GM19372 (cell line): ENCODE results near the gene TPST2.

Source experiments
- ATAC-seq: cut with Tn5 transposase; IDR thresholded peaks from one replicate; pipeline ENCODE4 v1.9.1; 2021; ENCODE audit warnings: mild to moderate bottlenecking, low read depth, moderate library complexity; ENCODE audit not compliant: unreplicated experiment

Gene TPST2

DNA sequence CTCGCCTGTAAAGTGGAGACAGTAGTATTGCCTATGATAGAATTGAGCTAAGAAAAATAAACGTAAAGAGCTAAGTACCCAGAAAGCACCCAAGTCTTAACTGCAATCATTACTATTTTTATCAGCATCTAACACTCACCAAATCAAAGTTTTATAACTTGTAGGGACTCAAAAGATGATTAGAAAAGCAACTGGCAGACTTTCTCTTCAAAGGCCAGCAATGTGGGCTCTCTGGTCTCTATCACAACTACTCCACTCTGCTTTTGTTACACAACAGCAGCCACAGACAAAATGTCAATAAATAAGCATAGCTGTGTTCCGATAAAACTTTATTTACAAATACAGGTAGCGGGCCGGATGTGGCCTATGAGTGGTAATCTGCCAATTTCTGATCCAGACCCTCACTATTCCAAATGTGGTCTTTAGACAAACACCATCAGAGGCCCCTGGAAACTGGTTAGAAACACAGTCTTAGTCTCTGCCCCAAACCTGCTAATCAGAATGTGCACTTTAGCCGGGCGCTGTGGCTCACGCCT, 8.2 kb downstream of the TPST2 start:
- ATAC-seq = no peak

DNA sequence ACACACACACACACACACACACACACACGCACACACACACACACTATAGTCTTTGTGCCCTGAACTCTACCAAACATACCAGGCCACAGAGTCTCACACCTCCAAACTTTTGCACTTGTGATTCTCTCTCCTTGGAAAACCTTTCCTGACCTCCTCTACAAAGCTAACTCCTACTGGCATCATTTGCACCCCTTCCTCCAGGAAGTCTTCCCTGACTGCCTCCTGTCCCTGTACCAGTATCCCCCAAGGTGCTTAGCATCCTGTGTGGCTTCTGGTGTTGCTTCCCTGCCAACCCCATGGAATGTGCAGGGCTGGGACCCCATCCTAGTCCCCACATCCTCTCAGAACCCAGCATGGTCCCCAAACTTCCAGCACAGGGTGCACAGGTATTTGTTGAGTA, 8.9 kb downstream of the TPST2 start:
- no peak for ATAC-seq

DNA sequence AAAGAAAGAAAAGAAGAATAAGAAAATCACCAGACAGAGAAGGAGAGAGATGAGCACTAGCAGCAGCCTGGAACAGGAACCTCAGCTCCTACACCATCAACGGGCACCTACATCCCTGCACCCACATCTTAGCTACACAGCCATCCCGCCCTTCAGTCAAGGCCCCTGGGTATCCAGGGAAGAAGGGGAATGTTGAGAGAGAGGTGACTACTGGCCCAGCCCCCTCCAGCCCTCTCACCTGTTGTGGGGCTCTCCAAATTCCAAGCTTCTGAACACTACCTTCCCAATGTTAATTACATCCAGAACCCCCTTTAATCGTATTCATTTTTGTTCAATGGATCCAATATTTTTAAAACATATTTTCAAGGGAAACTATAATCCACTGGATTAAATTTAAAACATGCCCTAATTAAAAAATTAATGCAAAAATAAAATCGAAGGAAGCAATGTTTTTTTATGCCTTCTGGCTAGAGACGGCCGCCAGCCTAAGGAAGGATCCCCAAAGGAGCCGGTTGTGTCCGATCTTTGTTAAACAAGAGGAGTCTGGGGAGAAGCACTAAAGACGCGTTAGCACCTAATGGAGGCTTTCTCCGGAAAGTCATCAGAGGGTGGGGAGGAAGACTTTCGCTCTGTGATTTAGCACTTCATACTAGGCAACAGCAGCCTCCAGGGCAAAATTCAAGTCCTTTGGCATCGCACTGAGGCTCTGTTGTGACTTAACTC, 9.5 kb downstream of the TPST2 start:
- ATAC-seq = no peak

DNA sequence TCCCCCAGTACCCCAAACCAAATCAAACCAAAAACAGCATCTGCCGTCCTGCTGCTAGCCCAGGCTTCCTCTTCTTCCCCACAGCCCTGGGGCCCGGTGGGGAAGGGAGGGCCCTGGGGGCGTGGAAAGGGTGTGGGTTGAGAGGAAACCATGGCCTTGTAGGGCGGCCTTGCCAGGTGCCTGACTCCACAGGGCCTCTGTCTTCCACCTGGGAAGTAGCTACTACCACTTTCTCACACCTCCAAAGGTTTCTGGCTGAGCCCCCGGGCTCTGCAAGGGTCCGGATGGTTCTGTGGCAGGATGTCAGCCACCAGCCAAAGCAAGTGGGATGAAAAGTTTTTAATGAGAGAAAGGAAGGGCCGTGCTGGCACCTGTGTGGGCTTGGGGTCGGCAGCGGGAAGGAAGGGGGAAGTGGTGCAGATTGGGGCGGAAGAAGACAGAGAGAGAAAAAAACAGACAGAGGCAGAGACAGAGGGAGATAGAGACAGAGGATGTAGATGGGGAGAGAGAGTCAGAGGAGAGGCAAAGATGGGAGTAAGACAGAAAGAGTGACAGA, 10.5 kb downstream of the TPST2 start:
- ATAC-seq = no peak

DNA sequence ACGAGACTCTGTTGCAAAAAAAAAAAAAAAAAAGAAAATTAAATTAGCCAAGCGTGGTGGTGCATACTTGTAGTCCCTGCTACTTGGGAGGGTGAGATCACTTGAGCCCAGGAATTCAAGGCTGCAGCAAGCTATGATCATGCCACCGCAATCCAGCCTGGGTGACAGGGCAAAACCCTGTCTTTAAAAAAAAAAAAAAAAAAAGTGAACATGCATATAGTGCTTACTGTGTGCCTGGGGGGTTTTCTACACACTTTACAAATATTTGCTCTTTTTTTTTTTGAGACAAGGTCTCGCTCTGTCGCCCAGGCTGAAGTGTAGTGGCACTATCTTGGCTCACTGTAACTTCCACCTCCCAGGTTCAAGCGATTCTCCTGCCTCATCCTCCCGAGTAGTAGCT, 12.9 kb downstream of the TPST2 start:
- no peak for ATAC-seq

DNA sequence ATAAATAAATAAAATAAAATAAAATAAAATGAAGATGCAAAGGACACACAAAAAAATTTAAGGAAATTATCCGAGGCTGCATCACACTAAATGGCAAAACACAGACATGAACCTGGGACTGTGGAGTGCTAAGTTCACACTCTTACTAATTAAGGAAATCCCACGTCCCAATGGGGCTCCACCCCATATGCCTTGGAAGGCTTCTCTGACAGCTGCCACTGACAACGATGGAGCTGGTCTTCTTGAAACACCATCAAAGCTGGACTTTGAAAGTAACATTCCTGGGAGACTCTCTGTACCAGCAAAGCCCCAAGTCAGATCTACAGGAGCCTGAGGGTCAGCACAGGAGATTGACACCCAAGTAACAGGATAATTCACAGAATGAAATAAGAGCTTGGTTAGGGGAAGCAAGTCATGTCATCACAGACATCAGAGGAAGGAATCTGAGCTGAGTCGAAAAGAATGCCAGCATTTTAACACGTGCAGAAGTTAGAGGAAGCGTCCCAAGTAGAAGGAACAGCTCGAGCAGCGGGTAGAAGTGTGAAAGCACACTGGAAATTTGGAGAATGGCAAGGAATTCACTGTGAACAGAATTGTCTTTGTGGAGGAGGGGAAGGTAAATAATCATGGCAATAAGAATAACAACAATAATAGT, 13.8 kb downstream of the TPST2 start:
- ATAC-seq = no peak

DNA sequence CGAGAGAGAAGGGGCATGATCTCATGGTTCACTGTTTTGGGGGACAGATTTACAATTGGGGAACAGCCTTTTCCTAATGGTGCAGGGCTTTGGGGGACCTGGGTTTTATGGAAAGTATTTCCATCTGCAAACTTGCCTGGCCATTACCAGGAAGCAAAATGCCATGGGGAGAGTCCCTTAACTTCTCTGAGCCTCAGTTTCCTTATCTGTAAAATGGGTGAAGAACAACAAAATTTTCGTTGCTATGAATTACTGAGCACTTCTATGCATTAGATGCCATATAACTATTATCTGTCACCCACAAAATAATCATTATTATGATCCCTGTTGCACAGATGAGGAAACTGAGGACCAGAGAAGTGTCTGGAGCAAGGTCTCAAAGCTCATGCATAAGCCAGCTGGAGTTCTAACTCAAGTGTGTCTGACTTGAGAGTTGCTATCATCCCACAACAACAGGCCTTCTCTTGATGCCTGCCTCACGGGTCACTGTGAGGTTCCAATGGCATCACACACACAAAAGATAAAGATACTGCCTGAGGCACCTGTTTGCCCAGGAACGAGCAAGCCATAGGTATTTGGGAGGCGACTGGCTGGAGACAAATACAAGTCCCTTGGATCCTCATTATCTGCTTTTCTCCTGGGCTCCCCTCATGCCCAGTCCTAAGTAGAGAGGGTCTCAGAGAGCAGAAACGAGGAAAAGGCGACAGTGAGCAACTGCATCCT, 15.8 kb downstream of the TPST2 start:
- no peak for ATAC-seq

DNA sequence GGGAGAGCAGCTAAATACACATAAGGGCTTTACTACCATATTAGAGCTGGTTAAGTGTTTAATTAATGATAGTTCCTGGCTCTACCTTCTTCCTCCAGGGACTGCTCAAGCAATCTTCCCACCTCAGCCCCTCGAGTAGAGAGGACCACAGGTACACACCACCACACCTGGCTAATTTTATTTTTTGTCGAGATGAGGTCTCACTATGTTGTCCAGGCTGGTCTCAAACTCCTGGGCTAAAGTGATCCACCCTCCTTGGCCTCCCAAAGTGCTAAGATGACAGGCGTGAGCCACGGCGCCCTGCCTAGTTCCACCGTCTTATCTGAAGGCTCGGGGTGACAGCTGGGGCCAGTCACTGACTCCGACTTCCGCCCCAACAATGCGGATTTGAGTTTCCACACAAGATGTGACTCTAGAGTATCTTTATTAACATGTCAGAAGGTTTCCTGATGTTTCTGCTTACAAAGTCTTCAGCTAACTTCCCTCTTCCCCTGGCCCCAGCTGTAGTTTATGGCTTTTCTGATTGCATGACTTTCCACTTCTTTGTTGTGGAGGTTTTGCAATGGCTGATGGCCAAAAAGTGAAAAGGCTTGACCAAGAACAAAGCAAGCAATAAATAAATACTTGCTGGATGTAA, 16.8 kb downstream of the TPST2 start:
- ATAC-seq = no peak

DNA sequence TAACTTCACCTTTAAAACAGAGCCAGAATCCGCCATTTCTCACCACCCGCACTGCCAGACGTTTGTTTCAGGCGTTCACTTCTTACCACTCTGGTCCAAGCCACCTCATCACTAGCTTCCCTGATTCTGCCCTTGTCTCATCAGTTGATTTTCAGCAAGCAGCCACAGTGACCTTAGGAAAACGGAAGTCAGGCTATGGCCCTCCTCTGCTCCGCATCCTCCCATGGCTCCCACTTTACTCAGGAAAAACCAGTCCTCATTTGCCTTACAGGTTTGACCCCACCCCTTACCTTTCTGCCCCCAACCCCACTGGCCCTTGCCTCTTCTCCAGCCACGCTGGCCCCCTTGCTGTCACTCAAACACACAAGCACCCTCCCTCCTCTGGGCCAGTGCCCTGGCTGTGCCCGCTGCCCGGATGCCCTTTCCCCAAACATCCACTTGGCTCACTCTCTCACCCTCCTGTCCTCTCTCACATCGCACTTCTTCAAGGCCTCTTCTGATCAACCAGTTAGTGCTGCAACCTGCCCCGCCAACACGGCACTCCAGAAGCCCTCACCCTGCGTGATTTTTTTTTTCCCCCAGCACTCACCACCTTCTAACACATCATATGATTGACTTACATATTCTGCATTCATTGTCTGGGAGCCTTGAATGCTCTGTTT, 18.9 kb downstream of the TPST2 start:
- no peak for ATAC-seq

DNA sequence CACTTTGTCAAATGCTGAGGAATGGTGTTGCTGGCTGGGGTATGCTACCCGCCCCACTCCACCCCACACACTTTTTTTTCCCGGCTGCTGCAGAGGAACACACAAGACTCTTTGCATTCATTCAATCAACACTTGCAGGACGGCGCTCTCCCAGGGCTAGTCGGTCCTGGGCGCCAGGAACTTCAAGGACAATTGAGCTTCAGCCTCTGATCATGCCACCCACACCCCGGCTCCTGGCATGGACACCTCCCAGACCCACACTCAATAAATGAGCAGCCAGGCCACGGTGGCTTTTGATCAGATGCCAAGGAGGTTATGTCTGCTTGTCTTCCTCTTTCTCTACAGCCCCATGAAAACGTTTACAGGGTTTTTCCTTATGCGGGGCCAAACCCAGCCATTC, 19.8 kb downstream of the TPST2 start:
- no peak for ATAC-seq

DNA sequence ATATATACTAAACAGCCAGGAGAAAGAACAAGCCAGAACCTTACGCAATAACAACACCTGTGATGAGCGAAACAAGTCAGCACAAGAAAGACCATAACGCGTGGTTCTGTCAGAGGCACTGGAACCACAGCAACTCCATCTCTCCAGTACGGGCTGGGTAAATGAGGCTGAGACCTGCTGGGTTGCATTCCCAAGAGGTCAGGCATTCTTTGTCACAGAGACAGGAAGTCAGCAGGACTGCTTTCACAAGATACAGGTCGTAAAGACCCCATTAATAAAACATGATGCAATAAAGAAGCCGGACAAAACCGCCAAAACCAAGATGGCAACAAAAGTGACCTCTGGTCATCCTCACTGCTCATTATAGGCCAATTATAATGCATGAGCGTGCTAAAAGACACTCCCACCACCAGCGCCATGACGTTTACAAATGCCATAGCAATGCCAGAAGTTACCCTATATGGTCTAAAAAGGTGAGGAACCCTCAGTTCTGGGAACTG, 21.7 kb downstream of the TPST2 start:
- no peak for ATAC-seq

DNA sequence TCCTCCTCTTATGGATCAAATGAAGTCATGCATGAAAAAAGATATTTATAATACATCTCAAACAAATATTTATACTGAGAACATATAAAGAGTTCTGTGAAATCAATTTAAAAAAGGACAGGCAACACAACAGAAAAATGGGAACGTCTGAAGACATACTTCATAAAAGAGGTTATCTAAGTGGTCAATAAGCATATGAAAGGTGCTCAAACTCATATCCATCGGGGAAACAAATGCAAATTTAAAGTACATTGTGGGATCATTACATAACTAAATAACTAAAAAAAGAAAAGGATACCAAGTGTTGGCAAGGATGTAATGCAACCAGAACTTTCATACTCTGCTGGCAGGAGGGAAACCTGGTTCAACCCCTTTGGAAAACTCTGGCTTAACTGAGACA, 22.3 kb downstream of the TPST2 start:
- ATAC-seq = no peak

DNA sequence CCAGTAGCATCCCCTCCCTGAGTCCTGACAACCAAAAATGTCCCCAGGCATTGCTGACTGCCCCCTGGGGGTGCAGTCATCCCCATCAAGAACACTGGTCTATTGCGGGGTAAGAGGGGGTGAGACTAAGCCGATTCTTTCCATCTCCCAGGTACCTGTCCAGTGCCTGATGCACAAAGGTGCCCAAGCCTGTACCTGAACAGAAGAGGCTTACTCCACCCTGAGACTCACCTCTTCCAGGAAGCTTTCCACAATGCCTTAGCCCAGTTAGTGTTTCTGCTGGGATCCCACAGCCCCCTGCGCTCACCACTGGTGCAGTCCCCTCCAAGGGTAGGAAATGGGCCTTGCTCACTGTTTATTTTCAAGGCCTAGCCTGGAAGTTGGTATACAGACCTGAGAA, 22.9 kb downstream of the TPST2 start:
- ATAC-seq = no peak

DNA sequence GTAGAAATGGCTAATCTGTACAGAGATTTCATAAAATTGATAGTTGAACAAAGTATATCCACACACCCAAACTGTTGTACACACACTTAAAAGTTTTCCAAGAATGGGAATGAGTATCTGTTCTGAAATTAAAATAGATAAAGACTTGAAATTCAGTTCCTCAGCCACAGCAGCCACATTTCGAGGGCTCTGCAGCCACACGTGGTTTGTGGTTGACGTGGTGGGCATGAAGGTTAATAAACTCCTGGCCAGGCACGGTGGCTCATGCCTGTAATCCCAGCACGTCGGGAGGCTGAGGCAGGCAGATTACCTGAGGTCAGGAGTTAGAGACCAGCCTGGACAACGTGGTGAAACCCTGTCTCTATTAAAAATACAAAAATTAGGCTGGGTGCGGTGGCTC, 24.0 kb downstream of the TPST2 start:
- no peak for ATAC-seq

DNA sequence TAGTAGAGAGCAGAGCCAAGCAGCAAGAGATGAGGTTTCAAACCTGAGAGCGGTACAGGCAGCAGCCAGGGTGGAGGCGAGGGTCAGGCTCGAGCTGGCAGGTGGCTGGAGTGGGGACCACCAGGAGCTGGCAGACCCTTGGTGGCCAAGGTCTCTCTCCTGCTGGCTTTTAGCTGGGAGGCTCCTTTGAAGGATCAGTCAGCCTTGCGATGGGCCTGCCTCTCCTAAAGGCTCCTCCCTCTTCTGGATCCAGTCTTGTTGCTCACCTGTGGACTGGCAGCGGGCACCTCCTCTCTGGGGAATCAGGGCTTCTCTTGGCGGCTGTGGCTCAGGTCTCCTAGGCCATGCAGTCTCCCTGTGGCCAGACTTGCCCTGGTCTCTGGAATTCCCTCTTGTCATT, 24.8 kb downstream of the TPST2 start:
- no peak for ATAC-seq

DNA sequence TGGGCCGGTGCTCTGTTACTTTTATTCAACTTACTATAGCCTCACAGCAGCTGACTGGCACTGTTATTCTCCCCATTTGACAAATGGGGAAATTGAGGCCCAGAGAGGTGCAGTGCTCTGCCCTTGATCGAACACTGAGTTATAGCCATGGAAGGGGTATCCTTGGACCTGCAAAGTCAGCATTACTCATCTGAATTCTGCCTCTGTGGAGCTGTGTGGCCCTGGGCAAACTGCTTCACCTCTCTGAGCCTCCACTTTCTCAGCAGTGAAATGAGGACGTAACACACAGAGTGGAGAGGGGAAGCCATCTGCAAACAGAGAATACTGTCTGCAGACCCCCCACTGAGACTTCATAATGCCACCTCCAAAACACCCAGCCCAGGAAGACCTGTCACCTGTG, 25.3 kb downstream of the TPST2 start:
- ATAC-seq = no peak

DNA sequence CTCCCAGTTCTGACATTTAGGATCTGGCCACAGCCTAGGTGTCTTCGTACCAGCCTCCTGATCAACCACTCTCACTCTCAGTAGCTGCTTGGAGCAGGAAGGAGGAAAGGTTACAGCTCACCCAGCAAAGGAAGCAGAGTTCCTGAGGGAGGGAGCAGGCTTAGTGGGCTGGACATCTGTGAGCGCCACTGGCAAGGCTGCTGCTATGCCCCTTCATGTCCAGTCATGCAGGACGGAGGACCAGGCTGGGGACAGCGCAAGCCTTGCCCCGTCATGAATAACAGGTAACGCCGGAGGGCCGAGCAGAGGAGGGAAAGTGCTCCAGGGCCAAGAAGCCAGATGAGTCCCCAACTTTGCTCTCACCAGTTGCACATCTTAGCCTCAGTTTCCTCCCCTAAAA, 25.8 kb downstream of the TPST2 start:
- ATAC-seq = no peak

DNA sequence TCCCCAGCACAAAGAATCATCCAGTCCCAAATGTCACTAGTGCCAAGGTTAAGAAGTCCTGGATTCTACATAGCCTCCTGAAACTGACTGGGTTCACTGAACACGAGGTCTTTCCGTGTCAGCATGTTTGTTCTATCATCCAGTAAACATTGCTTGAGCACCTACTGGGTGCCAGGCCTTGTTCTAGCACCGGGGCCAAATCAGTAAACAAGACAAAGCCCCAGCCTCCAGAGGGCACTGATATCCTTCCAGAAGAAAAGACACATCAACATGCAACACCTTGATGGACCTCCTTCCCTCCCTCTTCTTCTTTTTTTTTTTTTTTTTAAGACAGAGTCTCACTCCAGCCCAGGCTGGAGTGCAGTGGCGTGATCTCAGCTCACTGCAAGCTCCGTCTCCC, 26.9 kb downstream of the TPST2 start:
- ATAC-seq = no peak

DNA sequence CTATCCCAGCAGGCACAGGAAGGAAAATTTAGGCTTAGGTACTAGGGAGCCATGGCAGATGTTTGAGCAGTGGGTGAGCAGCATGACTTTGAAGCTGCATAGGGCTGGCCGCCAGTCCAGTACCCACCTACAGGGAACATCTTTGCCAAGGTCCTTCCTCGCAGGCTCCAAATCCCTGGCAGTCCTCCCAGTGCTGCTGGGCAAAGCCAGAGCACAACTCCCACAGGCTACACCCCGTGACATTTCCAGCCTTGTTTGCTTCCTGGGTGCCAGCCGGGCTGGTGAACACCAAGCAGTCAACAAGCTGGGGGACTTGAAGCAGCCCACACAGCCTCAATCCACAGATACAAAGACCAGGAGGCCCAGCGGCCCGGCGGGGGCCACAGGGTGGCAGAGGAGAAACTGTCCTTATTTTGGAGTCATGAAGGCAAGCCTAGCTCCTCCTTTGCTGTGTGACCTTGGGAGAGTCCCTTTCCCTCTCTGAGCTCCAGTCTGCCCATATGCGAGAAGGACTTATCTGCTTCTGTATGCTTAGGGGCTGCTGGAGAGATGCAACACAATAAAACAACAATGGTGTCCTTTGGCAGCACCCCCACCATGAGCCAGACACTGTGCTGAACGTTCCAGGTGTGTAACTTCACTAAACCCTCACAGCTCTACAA, 28.0 kb downstream of the TPST2 start:
- ATAC-seq = no peak
